HTERT RPE-1 (cell line): Measurements from ENCODE around the gene RNF26.

Experiments used
- in situ Hi-C: fragments of 300-500 bp; cut with MboI; formaldehyde crosslinking; loops from 4 replicates; pipeline ENCODE4 v1.14.3; 2020; ENCODE audit warnings: low sequenced_read_pairs

Gene RNF26

GRCh38 chr11:119368121-119369034, 34.1 kb downstream of the RNF26 start:
- in situ Hi-C loops, result no loop called here

- in situ Hi-C loops, result no loop called here
These were observed 35.0 kb downstream of the RNF26 start for GRCh38 chr11:119369132-119369925.

- in situ Hi-C loops, result no loop called here
These were observed 36.2 kb downstream of the RNF26 start for GRCh38 chr11:119370486-119371046.

GRCh38 chr11:119371067-119371601, 36.8 kb downstream of the RNF26 start:
- in situ Hi-C loops, result no loop called here

DNA sequence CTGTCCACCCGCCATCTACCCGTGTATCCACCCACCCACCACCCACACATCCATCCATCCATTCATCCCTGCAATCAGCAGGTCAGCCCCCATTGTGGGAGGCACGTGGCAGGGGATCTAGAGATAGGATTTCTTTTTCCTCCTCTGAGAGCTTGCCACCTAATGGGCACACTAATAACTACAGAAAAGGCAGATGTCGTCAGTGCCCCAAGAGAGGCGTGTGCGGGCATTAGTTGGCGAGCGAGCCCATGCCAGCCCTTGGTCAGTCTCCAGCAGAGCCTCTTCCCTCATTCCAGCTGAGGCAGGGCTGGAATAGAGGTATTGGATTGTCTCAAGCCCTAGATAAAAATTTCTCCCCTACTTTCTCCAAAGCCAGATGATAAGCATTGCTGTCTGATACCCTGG, 37.5 kb downstream of the RNF26 start:
- in situ Hi-C loops, result no loop called here

DNA sequence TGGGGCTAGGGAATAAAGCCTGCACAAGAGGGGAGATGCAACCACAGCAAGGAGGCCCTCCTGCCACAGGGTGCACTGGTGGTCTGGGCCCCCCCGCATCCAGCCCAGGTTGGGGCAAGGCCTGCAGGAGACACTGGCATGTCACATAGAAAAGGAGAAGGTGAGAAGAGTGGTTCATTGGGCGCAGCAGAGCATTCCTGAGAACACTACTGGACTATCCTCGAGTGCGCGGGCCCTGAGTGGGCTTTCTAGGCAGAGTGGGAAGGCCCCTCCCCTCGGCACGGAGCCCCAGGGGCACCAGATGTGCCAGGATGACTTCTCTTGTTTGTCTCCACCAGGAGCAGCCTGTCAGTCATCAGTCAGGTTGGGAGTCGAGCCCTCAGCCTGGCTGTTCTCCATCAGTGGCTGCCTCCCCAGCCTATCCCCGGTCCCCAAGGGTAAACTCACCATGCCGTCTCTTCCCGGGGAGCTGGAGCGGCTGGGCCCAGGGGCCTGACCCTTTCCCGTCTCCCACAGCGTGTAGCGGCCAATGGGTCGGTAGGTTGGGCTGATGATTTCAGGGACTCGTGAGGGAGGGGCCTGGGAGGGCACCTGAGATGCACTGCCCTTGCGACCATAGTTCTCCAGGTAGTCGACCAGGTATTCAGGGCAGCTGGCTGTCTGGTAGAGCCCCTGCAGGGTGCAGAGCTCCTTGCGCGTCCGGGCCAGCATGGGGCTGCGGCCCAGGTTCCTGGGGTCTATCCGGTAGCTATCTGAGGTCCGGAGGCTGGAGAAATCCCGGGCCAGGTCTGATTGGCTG, 38.1 kb downstream of the RNF26 start:
- in situ Hi-C loops, result no loop called here

- in situ Hi-C loops, result no loop called here
These were observed 39.0 kb downstream of the RNF26 start for GRCh38 chr11:119373059-119373920.

GRCh38 chr11:119373921-119374631, 39.7 kb downstream of the RNF26 start:
- in situ Hi-C loops, result no loop called here

DNA sequence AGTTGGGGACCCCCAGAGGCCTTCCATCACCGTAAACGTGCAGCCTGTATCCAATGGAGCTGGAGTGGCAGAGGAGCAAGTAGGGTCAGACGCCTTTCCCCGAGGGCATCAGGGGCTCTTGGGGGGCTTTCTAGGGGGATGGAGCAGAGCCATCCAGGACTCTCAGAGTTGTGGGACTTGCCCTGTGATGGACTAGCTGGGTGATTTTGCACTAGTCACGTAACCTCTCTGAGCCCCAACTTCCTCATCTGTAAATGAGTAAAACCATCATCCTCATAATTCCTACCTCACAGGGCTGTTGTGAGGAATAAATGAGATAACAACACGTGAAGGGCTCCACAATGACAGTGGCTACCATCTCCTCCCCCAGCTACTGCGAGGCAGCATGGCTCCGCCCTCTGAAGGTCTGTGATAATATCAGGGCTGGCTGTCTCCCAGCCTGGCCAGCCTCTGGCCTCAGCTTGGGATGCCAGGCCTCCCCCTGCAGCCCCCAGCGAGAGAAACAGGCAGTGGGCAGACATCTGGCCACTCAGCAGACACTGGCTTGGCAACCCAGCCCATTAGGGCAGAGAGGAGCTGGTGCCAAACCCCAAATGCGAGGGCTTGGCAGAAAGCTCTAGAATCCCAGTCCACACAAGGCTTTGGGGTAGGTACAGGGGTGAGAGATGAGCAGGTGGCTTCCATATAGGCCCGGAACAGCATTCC, 40.5 kb downstream of the RNF26 start:
- in situ Hi-C loops, result no loop called here

- in situ Hi-C loops, result no loop called here
These were observed 41.2 kb downstream of the RNF26 start for GRCh38 chr11:119375337-119376196.

DNA sequence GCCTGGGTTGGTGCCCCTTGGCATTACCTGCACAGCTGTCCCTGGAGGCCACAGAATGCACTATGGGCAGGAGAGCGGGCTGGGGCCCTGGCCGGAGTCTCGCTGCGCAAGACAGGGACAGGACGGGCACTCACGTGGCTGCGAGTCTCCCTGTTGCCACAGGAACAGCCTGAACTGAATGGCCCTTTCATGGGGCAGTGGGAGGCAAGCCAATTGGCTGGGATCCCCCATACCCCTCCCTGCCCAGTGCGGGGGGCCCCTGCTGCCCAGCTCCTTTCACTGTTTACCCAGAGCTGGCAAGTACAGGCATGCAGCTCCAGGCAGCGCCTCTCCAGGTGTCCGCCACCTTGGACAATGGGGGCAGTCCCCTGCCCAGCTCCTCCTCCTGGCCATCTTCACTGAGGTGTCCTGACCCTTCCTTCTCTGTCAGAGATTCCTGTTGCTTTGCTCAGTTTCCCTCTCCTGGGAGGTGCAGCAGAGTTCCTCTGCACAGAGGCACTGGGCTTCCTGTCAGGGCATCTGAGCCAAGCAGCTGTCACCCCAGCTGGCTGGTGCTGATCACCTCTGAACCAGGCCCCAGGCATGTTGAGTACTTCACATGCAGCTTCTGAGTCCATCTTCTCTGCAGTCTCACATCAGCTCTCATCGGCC, 42.0 kb downstream of the RNF26 start:
- in situ Hi-C loops, result no loop called here

GRCh38 chr11:119377112-119377901, 43.0 kb downstream of the RNF26 start:
- in situ Hi-C loops, result no loop called here

GRCh38 chr11:119377961-119378667, 43.8 kb downstream of the RNF26 start:
- in situ Hi-C loops, result no loop called here

GRCh38 chr11:119378851-119379465, 44.6 kb downstream of the RNF26 start:
- in situ Hi-C loops, result no loop called here
